ENCODE data around the gene CD52. TPM values are rescaled to one million over a fixed set of nuclear protein-coding genes. Genes with fewer than 3 reads are reported as not detected.

CD52 gene
- total RNA-seq, 4 donors from 2014 or later = 1.9 to 22.1 (median 9.4) TPM

- intact Hi-C loops (cut with DNase I) = no loop called here
- WGBS, 2 donors = 83 to 88% methylated on average over 1 to 4 of the region's 11 CpGs
- H3K36me3 ChIP-seq = peaks cover 0 to 16% (median 0%) of the 10 kb centered on the region in 3 donors
- H3K4me1 ChIP-seq = peaks cover 2 to 21% (median 3%) of the 10 kb centered on the region in 3 donors
- no peak for TF ChIP-seq POLR2A (IDR thresholded peaks at IDR 0.05)
- no peak for TF ChIP-seq CTCF (IDR thresholded peaks at IDR 0.05)
- DNase-seq = no peak
- no peaks in the 10 kb centered on the region for H3K27me3 ChIP-seq
- no peak overlapping the region for H3K27ac ChIP-seq
- H3K4me3 ChIP-seq = no peak overlapping the region
- H3K9me3 ChIP-seq = no peaks in the 10 kb centered on the region
These were observed 17.0 kb upstream of the CD52 start for GRCh38 chr1:26300578-26301275.

GRCh38 chr1:26302733-26303405 lies 14.9 kb upstream of the CD52 start:
- H3K9me3 ChIP-seq = no peaks in the 10 kb centered on the region
- H3K36me3 ChIP-seq = no peaks in the 10 kb centered on the region
- TF ChIP-seq POLR2A (IDR thresholded peaks at IDR 0.05) (no peak), CTCF (IDR thresholded peaks at IDR 0.05) (no peak)
- WGBS, 2 donors = 67 to 70% methylated on average over 6 of the region's 8 CpGs
- no peak overlapping the region for H3K4me3 ChIP-seq
- no peaks in the 10 kb centered on the region for H3K27me3 ChIP-seq
- DNase-seq = no peak
- intact Hi-C loops (cut with DNase I) = no loop called here
- H3K4me1 ChIP-seq = peaks cover 6 to 35% (median 8%) of the 10 kb centered on the region in 3 donors
- no peak overlapping the region for H3K27ac ChIP-seq

- Histone ChIP-seq H3K27me3 (no peaks in the 10 kb centered on the region), H3K36me3 (no peaks in the 10 kb centered on the region), H3K4me1 (peaks cover 6 to 23% (median 8%) of the 10 kb centered on the region in 3 donors), H3K4me3 (peak overlapping the region; percentile 57 to 95 (median 80)), H3K27ac (peak overlapping the region; percentile 16 to 86 (median 61)), H3K9me3 (no peaks in the 10 kb centered on the region)
- no peak for DNase-seq
- TF ChIP-seq CTCF (IDR thresholded peaks at IDR 0.05) = no peak
- TF ChIP-seq POLR2A (IDR thresholded peaks at IDR 0.05) = no peak
- 17 to 25% methylated on average over 6 to 8 of the region's 8 CpGs for WGBS, 2 donors
- intact Hi-C loops (cut with DNase I) = no loop called here
These were observed 12.0 kb upstream of the CD52 start for GRCh38 chr1:26305667-26306289.

GRCh38 chr1:26306290-26307229 lies 11.2 kb upstream of the CD52 start, which contains the start of gene UBXN11:
Gene UBXN11, minus strand, starts transcription at chr1:26306636. Its CDS starts 3,753 bp downstream, at chr1:26302883.
- no peaks in the 10 kb centered on the region for H3K9me3 ChIP-seq
- no peaks in the 10 kb centered on the region for H3K27me3 ChIP-seq
- H3K36me3 ChIP-seq = no peaks in the 10 kb centered on the region
- peaks cover 6 to 23% (median 8%) of the 10 kb centered on the region in 3 donors for H3K4me1 ChIP-seq
- DNase-seq = peak; percentile 73
- H3K27ac ChIP-seq = peak within 1 kb of the TSS; percentile 24 to 86 (median 61)
- TF ChIP-seq POLR2A (IDR thresholded peaks at IDR 0.05) = no peak
- no peak for TF ChIP-seq CTCF (IDR thresholded peaks at IDR 0.05)
- intact Hi-C loops (cut with DNase I) = no loop called here
- H3K4me3 ChIP-seq = peak within 1 kb of the TSS; percentile 57 to 95 (median 80)
- 3 to 7% methylated on average over 10 to 17 of the region's 51 CpGs for WGBS, 2 donors
